Osteoblast (primary cell): ENCODE measurements around the gene ARHGEF16. TPM values are rescaled to one million over a fixed set of nuclear protein-coding genes. Genes with fewer than 3 reads are reported as not detected.
A peak's percentile ranks its signal among the peaks of the same experiment; 100 is the strongest.

Source experiments
- DNase-seq: peaks from one replicate; pipeline ENCODE4 v3.0.0; 2011; ENCODE audit warnings: low spot score, mixed read lengths; ENCODE audit not compliant: insufficient read length; ENCODE audit errors: missing footprints
- H2AFZ ChIP-seq: 2 replicates; pipeline ENCODE4 v1.6.0; 2011; ENCODE audit warnings: mild to moderate bottlenecking, low read length
- H3K27ac ChIP-seq: 2 replicates; pipeline ENCODE4 v1.5.1; 2011; ENCODE audit warnings: mild to moderate bottlenecking, low read depth, low read length, moderate library complexity
- H3K27me3 ChIP-seq: 2 replicates; pipeline ENCODE4 v1.6.0; 2012; ENCODE audit warnings: mild to moderate bottlenecking, control low read depth, inconsistent platforms, low read length, moderate library complexity; ENCODE audit not compliant: insufficient read depth
- H3K36me3 ChIP-seq: 2 replicates; pipeline ENCODE4 v1.5.1; 2011; ENCODE audit warnings: mild to moderate bottlenecking, low read length, control low read depth, moderate library complexity; ENCODE audit not compliant: insufficient read depth
- H3K4me1 ChIP-seq: 2 replicates; pipeline ENCODE4 v1.5.1; 2011; ENCODE audit warnings: mild to moderate bottlenecking, low read length, control low read depth, moderate library complexity; ENCODE audit not compliant: insufficient read depth
- H3K4me2 ChIP-seq: 2 replicates; pipeline ENCODE4 v1.6.0; 2011; ENCODE audit warnings: mild to moderate bottlenecking, low read length; ENCODE audit not compliant: insufficient read depth
- H3K4me3 ChIP-seq: fragments of 200-600 bp; sonication (generic); 3 replicates; pipeline ENCODE4 v1.5.1; 2012; ENCODE audit warnings: mild to moderate bottlenecking, low read length, inconsistent platforms; ENCODE audit not compliant: insufficient read depth
- H3K79me2 ChIP-seq: 2 replicates; pipeline ENCODE4 v1.6.0; 2012; ENCODE audit warnings: mild to moderate bottlenecking, low read length, control low read depth, inconsistent platforms; ENCODE audit not compliant: insufficient read depth
- H3K9me3 ChIP-seq: 2 replicates; pipeline ENCODE4 v1.5.1; 2011; ENCODE audit warnings: low read depth, low read length, control low read depth
- H4K20me1 ChIP-seq: 2 replicates; pipeline ENCODE4 v1.6.0; 2012; ENCODE audit warnings: mild to moderate bottlenecking, low read length, control low read depth; ENCODE audit not compliant: insufficient read depth
- CTCF ChIP-seq: IDR thresholded peaks from 2 replicates; pipeline ENCODE4 v1.5.1; 2011; ENCODE audit warnings: mild to moderate bottlenecking, low read depth, low read length, moderate library complexity; ENCODE audit errors: extremely low read depth
- total RNA-seq: library from RNA; depleted of rRNA; stranded (reverse); fragments of >200 nt; gene quantifications from 2 replicates; pipeline ENCODE4 v1.2.3, GENCODE V29; 2012

The ARHGEF16 gene
- total RNA-seq, 1 donor: not detected

- H4K20me1 ChIP-seq: peaks cover 5% of the 10 kb centered on the region
- H3K79me2 ChIP-seq: no peaks in the 10 kb centered on the region
- H3K4me2 ChIP-seq: no peak overlapping the region
- no peak for TF ChIP-seq CTCF
- no peak overlapping the region for H2AFZ ChIP-seq
- H3K9me3 ChIP-seq: no peaks in the 10 kb centered on the region
- no peaks in the 10 kb centered on the region for H3K36me3 ChIP-seq
- no peak for DNase-seq
- H3K4me1 ChIP-seq: peaks cover 16% of the 10 kb centered on the region
- no peak overlapping the region for H3K27ac ChIP-seq
- peaks cover 6% of the 10 kb centered on the region for H3K27me3 ChIP-seq
- H3K4me3 ChIP-seq: no peak overlapping the region
Measured at GRCh38 chr1:3469849-3470649, 15.6 kb downstream of the ARHGEF16 start.

- TF ChIP-seq CTCF: no peak
- no peaks in the 10 kb centered on the region for H3K79me2 ChIP-seq
- DNase-seq: no peak
- H2AFZ ChIP-seq: no peak overlapping the region
- H3K4me3 ChIP-seq: no peak overlapping the region
- peaks cover 4% of the 10 kb centered on the region for H3K27me3 ChIP-seq
- H3K36me3 ChIP-seq: no peaks in the 10 kb centered on the region
- no peaks in the 10 kb centered on the region for H3K9me3 ChIP-seq
- no peak overlapping the region for H3K27ac ChIP-seq
- peaks cover 16% of the 10 kb centered on the region for H3K4me1 ChIP-seq
- peaks cover 5% of the 10 kb centered on the region for H4K20me1 ChIP-seq
- no peak overlapping the region for H3K4me2 ChIP-seq
Measured at GRCh38 chr1:3470650-3471355, 16.3 kb downstream of the ARHGEF16 start.

- Histone ChIP-seq H4K20me1 (peaks cover 5% of the 10 kb centered on the region), H3K27ac (no peak overlapping the region), H3K36me3 (no peaks in the 10 kb centered on the region), H2AFZ (no peak overlapping the region), H3K4me3 (no peak overlapping the region), H3K4me2 (no peak overlapping the region), H3K79me2 (no peaks in the 10 kb centered on the region), H3K27me3 (no peaks in the 10 kb centered on the region), H3K9me3 (no peaks in the 10 kb centered on the region), H3K4me1 (peaks cover 16% of the 10 kb centered on the region)
- peak; percentile 43 for TF ChIP-seq CTCF
- DNase-seq: peak; percentile 98
Measured at GRCh38 chr1:3471356-3472087, 17.1 kb downstream of the ARHGEF16 start.
